H9 (cell line): Measurements from ENCODE around the gene DLG2. TPM values are rescaled to one million over a fixed set of nuclear protein-coding genes. Genes with fewer than 3 reads are reported as not detected.

Experiments used
- DNase-seq: peaks from one replicate; pipeline ENCODE4 v3.0.0-alpha.2; 2017
- H2AFZ ChIP-seq: one replicate; pipeline ENCODE4 v1.6.1; 2013; ENCODE audit warnings: mild to moderate bottlenecking, low read length, control low read depth, moderate library complexity
- H2AK5ac ChIP-seq: 2 replicates; pipeline ENCODE4 v1.6.1; 2013; ENCODE audit warnings: low read length, control low read depth, mixed read lengths; ENCODE audit not compliant: insufficient read length
- H2BK120ac ChIP-seq: one replicate; pipeline ENCODE4 v1.6.1; 2013; ENCODE audit warnings: low read depth, mild to moderate bottlenecking, low read length, control low read depth, inconsistent platforms; ENCODE audit not compliant: poor library complexity, severe bottlenecking
- H2BK12ac ChIP-seq: 2 replicates; pipeline ENCODE4 v1.6.1; 2013; ENCODE audit warnings: low read length, control low read depth, mixed read lengths, low read depth; ENCODE audit not compliant: insufficient read length
- H2BK15ac ChIP-seq: 2 replicates; pipeline ENCODE4 v1.6.1; 2013; ENCODE audit warnings: low read depth, low read length, control low read depth
- H2BK20ac ChIP-seq: one replicate; pipeline ENCODE4 v1.6.1; 2013; ENCODE audit warnings: low read depth, mild to moderate bottlenecking, low read length, control low read depth, inconsistent platforms; ENCODE audit not compliant: poor library complexity, severe bottlenecking
- H2BK5ac ChIP-seq: 2 replicates; pipeline ENCODE4 v1.6.1; 2013; ENCODE audit warnings: low read length, control low read depth, mixed read lengths; ENCODE audit not compliant: insufficient read length
- H3K14ac ChIP-seq: 2 replicates; pipeline ENCODE4 v1.6.1; 2013; ENCODE audit warnings: low read length, control low read depth; ENCODE audit not compliant: insufficient read depth
- H3K18ac ChIP-seq: 2 replicates; pipeline ENCODE4 v1.6.1; 2013; ENCODE audit warnings: low read depth, mild to moderate bottlenecking, mixed read lengths, low read length, control low read depth; ENCODE audit not compliant: insufficient read length
- H3K23ac ChIP-seq: 2 replicates; pipeline ENCODE4 v1.6.1; 2013; ENCODE audit warnings: low read length, control low read depth, mixed read lengths, low read depth; ENCODE audit not compliant: insufficient read length
- H3K23me2 ChIP-seq: 2 replicates; pipeline ENCODE4 v1.6.1; 2013; ENCODE audit warnings: low read depth, mild to moderate bottlenecking, mixed read lengths, low read length, control low read depth; ENCODE audit not compliant: insufficient read length, poor library complexity, severe bottlenecking
- H3K27ac ChIP-seq: 2 replicates; pipeline ENCODE4 v1.5.1; 2013; ENCODE audit warnings: low read length, control low read depth, mixed read lengths, low read depth; ENCODE audit not compliant: insufficient read length
- H3K27me3 ChIP-seq: 2 replicates; pipeline ENCODE4 v1.6.1; 2013; ENCODE audit warnings: low read length, control low read depth, inconsistent platforms; ENCODE audit not compliant: insufficient read depth
- H3K4ac ChIP-seq: 2 replicates; pipeline ENCODE4 v1.6.1; 2013; ENCODE audit warnings: low read depth, mild to moderate bottlenecking, control low read depth, inconsistent platforms, low read length, moderate library complexity
- H3K4me1 ChIP-seq: 2 replicates; pipeline ENCODE4 v1.6.1; 2013; ENCODE audit warnings: low read length, control low read depth, inconsistent platforms; ENCODE audit not compliant: insufficient read depth
- H3K4me2 ChIP-seq: 2 replicates; pipeline ENCODE4 v1.6.1; 2013; ENCODE audit warnings: low read length, control low read depth, mixed read lengths; ENCODE audit not compliant: insufficient read length, insufficient read depth
- H3K56ac ChIP-seq: 2 replicates; pipeline ENCODE4 v1.6.1; 2013; ENCODE audit warnings: low read depth, mild to moderate bottlenecking, mixed read lengths, low read length, control low read depth; ENCODE audit not compliant: insufficient read length
- H3K79me1 ChIP-seq: 2 replicates; pipeline ENCODE4 v1.6.1; 2013; ENCODE audit warnings: low read depth, mild to moderate bottlenecking, moderate library complexity, low read length, control low read depth, inconsistent platforms; ENCODE audit not compliant: insufficient read depth, poor library complexity, severe bottlenecking
- H3K79me2 ChIP-seq: 2 replicates; pipeline ENCODE4 v1.6.1; 2013; ENCODE audit warnings: low read length, control low read depth, inconsistent platforms; ENCODE audit not compliant: insufficient read depth
- H3K9ac ChIP-seq: 2 replicates; pipeline ENCODE4 v1.6.1; 2013; ENCODE audit warnings: low read length, control low read depth, mixed read lengths; ENCODE audit not compliant: insufficient read length; ENCODE audit errors: extremely low read depth
- H3K9me3 ChIP-seq: one replicate; pipeline ENCODE4 v1.6.1; 2013; ENCODE audit warnings: low read depth, low read length, inconsistent platforms; ENCODE audit not compliant: control insufficient read depth
- H3T11ph ChIP-seq: one replicate; pipeline ENCODE4 v1.6.1; 2013; ENCODE audit warnings: mild to moderate bottlenecking, low read length, control low read depth, inconsistent platforms
- H4K20me1 ChIP-seq: one replicate; pipeline ENCODE4 v1.6.1; 2013; ENCODE audit not compliant: control insufficient read depth, insufficient read length, insufficient read depth
- H4K5ac ChIP-seq: 2 replicates; pipeline ENCODE4 v1.6.1; 2013; ENCODE audit warnings: low read depth, mild to moderate bottlenecking, mixed read lengths, low read length, control low read depth; ENCODE audit not compliant: insufficient read length
- H4K8ac ChIP-seq: replicated peaks from 2 replicates; pipeline ENCODE4 v1.6.1; 2013; ENCODE audit warnings: low read length, control low read depth, mixed read lengths, low read depth; ENCODE audit not compliant: insufficient read length
- H4K91ac ChIP-seq: 2 replicates; pipeline ENCODE4 v1.6.1; 2013; ENCODE audit warnings: low read depth, mild to moderate bottlenecking, moderate library complexity, mixed read lengths, low read length, control low read depth; ENCODE audit not compliant: insufficient read length
- H3K27ac Mint-ChIP-seq, 3 experiments: 2 replicates in 2 of 3; 3 replicates in 1 of 3; pipeline ENCODE4 v1.8.0; 2020 to 2021; ENCODE audit warnings: mixed read lengths in 3 of 3, mild to moderate bottlenecking in 1 of 3, moderate library complexity in 1 of 3
- H3K27me3 Mint-ChIP-seq: 2 replicates; pipeline ENCODE4 v1.8.0; 2021; ENCODE audit warnings: low read depth, mild to moderate bottlenecking, moderate library complexity, mixed read lengths
- H3K36me3 Mint-ChIP-seq, 3 experiments: 2 replicates in 2 of 3; 3 replicates in 1 of 3; pipeline ENCODE4 v1.8.0; 2020 to 2021; ENCODE audit warnings: low read depth in 3 of 3, mixed read lengths in 3 of 3; ENCODE audit not compliant: insufficient read depth in 1 of 3
- H3K4me1 Mint-ChIP-seq, 2 experiments: 2 replicates each; pipeline ENCODE4 v1.8.0; 2020; ENCODE audit warnings: mixed read lengths in 2 of 2
- H3K4me3 Mint-ChIP-seq, 2 experiments: 2 replicates in 1 of 2; 3 replicates in 1 of 2; pipeline ENCODE4 v1.8.0; 2020 to 2021; ENCODE audit warnings: mild to moderate bottlenecking in 2 of 2, mixed read lengths in 2 of 2, moderate library complexity in 1 of 2
- H3K9me3 Mint-ChIP-seq, 2 experiments: 2 replicates in 1 of 2; 3 replicates in 1 of 2; pipeline ENCODE4 v1.8.0; 2020; ENCODE audit warnings: mild to moderate bottlenecking in 2 of 2, mixed read lengths in 2 of 2, moderate library complexity in 1 of 2
- CTCF ChIP-seq: fragments of 200-600 bp; sonication (generic); conservative IDR thresholded peaks from 3 replicates; pipeline ENCODE4 v1.8.0; 2021; ENCODE audit warnings: antibody characterized with exemption, mild to moderate bottlenecking
- WGBS: extraction: QIAGEN DNeasy Blood & Tissue Kit; methylation state at CpG from one replicate; pipeline ENCODE4 v1.1.7; 2013; ENCODE audit warnings: missing lambda C conversion rate, low lambda C conversion rate, mixed read lengths; ENCODE audit not compliant: insufficient read length; ENCODE audit errors: extremely low coverage; 5-methylcytosine and 5-hydroxymethylcytosine counted together
- total RNA-seq: library from RNA; stranded (reverse); gene quantifications from 2 replicates; pipeline ENCODE4 v1.2.1, GENCODE V29; 2021

The DLG2 gene
- total RNA-seq, 1 experiment from 2014 or later, result 8.0 TPM

- WGBS, result no CpG with 5 or more reads among the region's 2 CpGs
These were observed 2068.9 kb downstream of the DLG2 start for GRCh38 chr11:83558281-83558680.

More at GRCh38 chr11:83558281-83558680, 2068.9 kb downstream of the DLG2 start:
- no peaks in the 10 kb centered on the region for H3K36me3 Mint-ChIP-seq
- Histone ChIP-seq H2BK5ac (no peak overlapping the region), H4K5ac (no peak overlapping the region), H4K20me1 (no peaks in the 10 kb centered on the region), H3K4ac (no peak overlapping the region), H3K79me2 (no peaks in the 10 kb centered on the region), H3K27me3 (no peaks in the 10 kb centered on the region), H3K27ac (no peak overlapping the region), H3K9me3 (no peaks in the 10 kb centered on the region), H4K8ac (no peak overlapping the region), H3K9ac (no peak overlapping the region), H3K14ac (no peak overlapping the region), H3K56ac (no peak overlapping the region), H3K4me2 (no peak overlapping the region), H3K23me2 (no peaks in the 10 kb centered on the region), H2BK12ac (no peak overlapping the region), H3K4me1 (no peaks in the 10 kb centered on the region), H3K23ac (no peak overlapping the region), H2AK5ac (no peak overlapping the region), H3T11ph (no peak overlapping the region), H2BK20ac (no peak overlapping the region), H4K91ac (no peak overlapping the region), H3K18ac (no peak overlapping the region), H2AFZ (no peak overlapping the region), H3K79me1 (no peaks in the 10 kb centered on the region), H2BK120ac (no peak overlapping the region), H2BK15ac (no peak overlapping the region)
- no peak for DNase-seq
- H3K4me1 Mint-ChIP-seq, result peaks cover 3 to 10% of the 10 kb centered on the region in 2 experiments; a peak in 3 of 4 replicates
- H3K4me3 Mint-ChIP-seq, result no peak overlapping the region
- H3K27me3 Mint-ChIP-seq, result no peaks in the 10 kb centered on the region
- no peak for TF ChIP-seq CTCF
- H3K27ac Mint-ChIP-seq, result no peak overlapping the region
- no peaks in the 10 kb centered on the region for H3K9me3 Mint-ChIP-seq
